ENCODE results near the gene ASCL3.

ASCL3 gene

DNA sequence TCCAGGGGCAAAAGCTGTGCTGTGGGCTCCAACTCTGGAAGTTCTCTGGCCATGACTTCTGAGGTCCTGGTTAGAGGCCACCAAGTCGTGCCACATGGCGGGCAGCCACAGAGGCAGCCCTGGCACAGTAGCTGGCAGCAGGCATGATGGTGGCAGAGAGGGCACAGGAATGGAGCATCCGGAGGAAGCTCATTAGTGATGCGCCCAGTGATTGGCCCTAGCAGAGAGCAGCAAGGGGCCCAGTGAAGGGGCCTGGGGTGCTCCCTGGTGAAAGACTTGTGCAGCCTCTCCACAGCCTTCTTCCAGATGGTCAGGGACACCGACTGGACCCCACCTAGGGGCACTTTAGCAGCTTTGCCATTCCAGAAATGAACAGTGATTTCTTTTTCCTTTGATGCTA is 17.1 kb downstream of the ASCL3 start:
- DNase-seq (ENCODE audit: low read depth in 1 of 2, low spot score in 1 of 2) = no peak
- no peak overlapping the region for H3K27ac ChIP-seq (replicated peaks)
- H3K4me3 ChIP-seq (replicated peaks; ENCODE audit: insufficient read depth, low read length) = no peak overlapping the region
- H3K27me3 ChIP-seq (ENCODE audit: insufficient read depth, poor library complexity, severe bottlenecking) = no peaks in the 10 kb centered on the region
- TF ChIP-seq, protein P1, sequence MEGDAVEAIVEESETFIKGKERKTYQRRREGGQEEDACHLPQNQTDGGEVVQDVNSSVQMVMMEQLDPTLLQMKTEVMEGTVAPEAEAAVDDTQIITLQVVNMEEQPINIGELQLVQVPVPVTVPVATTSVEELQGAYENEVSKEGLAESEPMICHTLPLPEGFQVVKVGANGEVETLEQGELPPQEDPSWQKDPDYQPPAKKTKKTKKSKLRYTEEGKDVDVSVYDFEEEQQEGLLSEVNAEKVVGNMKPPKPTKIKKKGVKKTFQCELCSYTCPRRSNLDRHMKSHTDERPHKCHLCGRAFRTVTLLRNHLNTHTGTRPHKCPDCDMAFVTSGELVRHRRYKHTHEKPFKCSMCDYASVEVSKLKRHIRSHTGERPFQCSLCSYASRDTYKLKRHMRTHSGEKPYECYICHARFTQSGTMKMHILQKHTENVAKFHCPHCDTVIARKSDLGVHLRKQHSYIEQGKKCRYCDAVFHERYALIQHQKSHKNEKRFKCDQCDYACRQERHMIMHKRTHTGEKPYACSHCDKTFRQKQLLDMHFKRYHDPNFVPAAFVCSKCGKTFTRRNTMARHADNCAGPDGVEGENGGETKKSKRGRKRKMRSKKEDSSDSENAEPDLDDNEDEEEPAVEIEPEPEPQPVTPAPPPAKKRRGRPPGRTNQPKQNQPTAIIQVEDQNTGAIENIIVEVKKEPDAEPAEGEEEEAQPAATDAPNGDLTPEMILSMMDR (IDR thresholded peaks at IDR 0.05; ENCODE audit: insufficient read depth, low read length) = no peak
- TF ChIP-seq, protein P2, sequence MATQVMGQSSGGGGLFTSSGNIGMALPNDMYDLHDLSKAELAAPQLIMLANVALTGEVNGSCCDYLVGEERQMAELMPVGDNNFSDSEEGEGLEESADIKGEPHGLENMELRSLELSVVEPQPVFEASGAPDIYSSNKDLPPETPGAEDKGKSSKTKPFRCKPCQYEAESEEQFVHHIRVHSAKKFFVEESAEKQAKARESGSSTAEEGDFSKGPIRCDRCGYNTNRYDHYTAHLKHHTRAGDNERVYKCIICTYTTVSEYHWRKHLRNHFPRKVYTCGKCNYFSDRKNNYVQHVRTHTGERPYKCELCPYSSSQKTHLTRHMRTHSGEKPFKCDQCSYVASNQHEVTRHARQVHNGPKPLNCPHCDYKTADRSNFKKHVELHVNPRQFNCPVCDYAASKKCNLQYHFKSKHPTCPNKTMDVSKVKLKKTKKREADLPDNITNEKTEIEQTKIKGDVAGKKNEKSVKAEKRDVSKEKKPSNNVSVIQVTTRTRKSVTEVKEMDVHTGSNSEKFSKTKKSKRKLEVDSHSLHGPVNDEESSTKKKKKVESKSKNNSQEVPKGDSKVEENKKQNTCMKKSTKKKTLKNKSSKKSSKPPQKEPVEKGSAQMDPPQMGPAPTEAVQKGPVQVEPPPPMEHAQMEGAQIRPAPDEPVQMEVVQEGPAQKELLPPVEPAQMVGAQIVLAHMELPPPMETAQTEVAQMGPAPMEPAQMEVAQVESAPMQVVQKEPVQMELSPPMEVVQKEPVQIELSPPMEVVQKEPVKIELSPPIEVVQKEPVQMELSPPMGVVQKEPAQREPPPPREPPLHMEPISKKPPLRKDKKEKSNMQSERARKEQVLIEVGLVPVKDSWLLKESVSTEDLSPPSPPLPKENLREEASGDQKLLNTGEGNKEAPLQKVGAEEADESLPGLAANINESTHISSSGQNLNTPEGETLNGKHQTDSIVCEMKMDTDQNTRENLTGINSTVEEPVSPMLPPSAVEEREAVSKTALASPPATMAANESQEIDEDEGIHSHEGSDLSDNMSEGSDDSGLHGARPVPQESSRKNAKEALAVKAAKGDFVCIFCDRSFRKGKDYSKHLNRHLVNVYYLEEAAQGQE (IDR thresholded peaks at IDR 0.05; ENCODE audit: insufficient replicate concordance, low read depth) = no peak
- TF ChIP-seq GABPA (IDR thresholded peaks at IDR 0.05; ENCODE audit: low read depth) = no peak
- no peak for TF ChIP-seq SPI1 (IDR thresholded peaks at IDR 0.05; ENCODE audit: borderline replicate concordance, low read depth)
- TF ChIP-seq POLR2AphosphoS5 (IDR thresholded peaks at IDR 0.05; ENCODE audit: low read depth) = no peak

DNA sequence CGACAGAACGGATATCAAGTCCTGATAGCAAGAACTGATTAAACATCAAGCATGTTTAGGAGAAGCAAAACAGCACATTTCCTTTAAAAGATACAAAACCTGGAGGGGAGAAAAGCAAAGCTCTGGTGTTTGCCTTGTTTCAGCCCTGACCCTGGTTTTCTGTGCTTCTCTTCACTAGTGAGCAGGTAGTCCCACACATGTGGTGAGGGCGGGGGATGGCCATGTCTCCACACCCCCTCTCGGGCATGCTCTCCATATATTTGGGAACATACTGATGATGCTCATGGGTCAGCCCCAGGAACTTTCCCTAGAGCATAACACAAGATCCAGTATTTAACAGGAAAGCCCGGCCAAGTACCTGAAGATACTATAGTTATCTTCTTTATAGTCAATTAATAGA is 20.1 kb downstream of the ASCL3 start:
- H3K4me3 ChIP-seq (replicated peaks; ENCODE audit: insufficient read depth, low read length) = no peak overlapping the region
- no peak overlapping the region for H3K27ac ChIP-seq (replicated peaks)
- H3K27me3 ChIP-seq (ENCODE audit: insufficient read depth, poor library complexity, severe bottlenecking) = no peaks in the 10 kb centered on the region
- DNase-seq (ENCODE audit: low read depth in 1 of 2, low spot score in 1 of 2) = no peak
- TF ChIP-seq, protein P1 (IDR thresholded peaks at IDR 0.05; ENCODE audit: insufficient read depth, low read length) = no peak
- TF ChIP-seq SPI1 (IDR thresholded peaks at IDR 0.05; ENCODE audit: borderline replicate concordance, low read depth) = no peak
- no peak for TF ChIP-seq POLR2AphosphoS5 (IDR thresholded peaks at IDR 0.05; ENCODE audit: low read depth)
- TF ChIP-seq, protein P2 (IDR thresholded peaks at IDR 0.05; ENCODE audit: insufficient replicate concordance, low read depth) = no peak
- TF ChIP-seq GABPA (IDR thresholded peaks at IDR 0.05; ENCODE audit: low read depth) = no peak

DNA sequence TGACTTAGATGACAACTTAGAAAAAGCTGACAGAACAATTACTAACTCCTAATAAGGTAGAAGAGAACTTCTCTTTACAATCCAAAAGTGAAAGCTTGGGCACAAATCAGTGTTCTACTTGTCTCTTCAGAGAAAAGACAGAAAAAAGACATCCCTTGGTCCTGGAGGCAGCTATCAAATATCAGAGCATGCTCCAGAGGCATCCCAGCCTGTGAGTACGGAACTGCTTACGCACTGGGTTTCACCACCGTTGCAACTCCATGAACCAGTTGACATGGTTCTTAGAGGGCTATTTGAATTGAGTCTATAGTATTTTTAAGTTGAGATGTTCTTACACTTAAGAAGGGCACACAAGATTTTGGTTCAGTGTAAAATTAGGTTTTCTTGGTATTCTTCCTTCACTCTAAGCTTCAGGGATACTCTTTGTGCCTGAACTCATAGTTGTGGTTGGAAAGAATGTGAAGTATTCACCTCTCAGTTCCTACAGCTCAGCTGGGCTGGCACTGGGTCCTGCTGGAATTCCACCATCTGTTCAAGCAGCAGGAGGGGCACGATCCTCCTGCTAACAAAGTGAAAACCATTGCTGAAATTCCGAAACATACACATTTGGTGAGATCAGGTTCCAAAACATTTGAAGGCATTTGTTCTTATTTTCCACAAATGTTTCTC is 25.5 kb downstream of the ASCL3 start:
- Histone ChIP-seq H3K4me3 (replicated peaks; ENCODE audit: insufficient read depth, low read length) (no peak overlapping the region), H3K27me3 (ENCODE audit: insufficient read depth, poor library complexity, severe bottlenecking) (no peaks in the 10 kb centered on the region), H3K27ac (replicated peaks) (no peak overlapping the region)
- TF ChIP-seq, protein P2 (IDR thresholded peaks at IDR 0.05; ENCODE audit: insufficient replicate concordance, low read depth) = no peak
- TF ChIP-seq, protein P1 (IDR thresholded peaks at IDR 0.05; ENCODE audit: insufficient read depth, low read length) = no peak
- TF ChIP-seq SPI1 (IDR thresholded peaks at IDR 0.05; ENCODE audit: borderline replicate concordance, low read depth) (no peak), POLR2AphosphoS5 (IDR thresholded peaks at IDR 0.05; ENCODE audit: low read depth) (no peak), GABPA (IDR thresholded peaks at IDR 0.05; ENCODE audit: low read depth) (no peak)
- no peak for DNase-seq (ENCODE audit: low read depth in 1 of 2, low spot score in 1 of 2)
